Neural cell (in vitro differentiated cells): ENCODE data around the gene SLC18A2. TPM values are rescaled to one million over a fixed set of nuclear protein-coding genes. Genes with fewer than 3 reads are reported as not detected.
A peak's percentile ranks its signal among the peaks of the same experiment; 100 is the strongest.

Experiments
- H2AFZ ChIP-seq: fragments of 200-600, 300-800 bp; sonication (generic), shearing (Covaris generic); 2 replicates; pipeline ENCODE4 v1.6.0; 2014; ENCODE audit warnings: low read depth, mild to moderate bottlenecking, antibody characterized with exemption, low read length, moderate library complexity
- H3F3A ChIP-seq: fragments of 200-600 bp; shearing (Covaris generic); 2 replicates; pipeline ENCODE4 v1.6.1; 2016; ENCODE audit warnings: mild to moderate bottlenecking, moderate library complexity, mixed read lengths, antibody characterized with exemption, low read length; ENCODE audit not compliant: insufficient read depth, poor library complexity, severe bottlenecking
- H3K27ac ChIP-seq: fragments of 200-600, 300-800 bp; sonication (generic), shearing (Covaris generic); 2 replicates; pipeline ENCODE4 v1.5.1; 2014; ENCODE audit warnings: mild to moderate bottlenecking, low read length, moderate library complexity
- H3K27me3 ChIP-seq: fragments of 300-800, 200-600 bp; sonication (generic), shearing (Covaris generic); 2 replicates; pipeline ENCODE4 v1.6.0; 2014; ENCODE audit warnings: mild to moderate bottlenecking, low read depth, low read length, moderate library complexity; ENCODE audit not compliant: insufficient read depth
- H3K36me3 ChIP-seq: fragments of 300-800, 200-600 bp; sonication (generic), shearing (Covaris generic); 2 replicates; pipeline ENCODE4 v1.5.1; 2014; ENCODE audit warnings: mild to moderate bottlenecking, antibody characterized with exemption, low read length, moderate library complexity; ENCODE audit not compliant: insufficient read depth
- H3K4me2 ChIP-seq: fragments of 300-800, 200-600 bp; sonication (generic), shearing (Covaris generic); 2 replicates; pipeline ENCODE4 v1.6.0; 2014; ENCODE audit warnings: mild to moderate bottlenecking, low read length
- H3K4me3 ChIP-seq: fragments of 300-800, 200-600 bp; sonication (generic), shearing (Covaris generic); 2 replicates; pipeline ENCODE4 v1.5.1; 2014; ENCODE audit warnings: mild to moderate bottlenecking, low read length, moderate library complexity
- H3K79me2 ChIP-seq: fragments of 200-600 bp; shearing (Covaris generic); replicated peaks from 2 replicates; pipeline ENCODE4 v1.6.0; 2014; ENCODE audit warnings: mild to moderate bottlenecking, low read length, moderate library complexity; ENCODE audit not compliant: insufficient read depth
- H3K9ac ChIP-seq: fragments of 300-800, 200-600 bp; sonication (generic), shearing (Covaris generic); 2 replicates; pipeline ENCODE4 v1.6.1; 2016; ENCODE audit warnings: mild to moderate bottlenecking, low read length, mixed read lengths
- H3K9me2 ChIP-seq: fragments of 200-600 bp; shearing (Covaris generic); 2 replicates; pipeline ENCODE4 v1.6.1; 2016; ENCODE audit warnings: mild to moderate bottlenecking, low read length, mixed read lengths; ENCODE audit not compliant: insufficient read depth
- H3K9me3 ChIP-seq: fragments of 200-600, 300-800 bp; sonication (generic), shearing (Covaris generic); 2 replicates; pipeline ENCODE4 v1.6.1; 2016; ENCODE audit warnings: mild to moderate bottlenecking, mixed run types, low read length, moderate library complexity, mixed read lengths
- H4K20me1 ChIP-seq: fragments of 200-600 bp; shearing (Covaris generic); 2 replicates; pipeline ENCODE4 v1.6.1; 2016; ENCODE audit warnings: mild to moderate bottlenecking, mixed run types; ENCODE audit not compliant: insufficient read depth
- EP300 ChIP-seq: fragments of 450-650 bp; conservative IDR thresholded peaks from 2 replicates; pipeline ENCODE4 v1.6.1; 2014; ENCODE audit warnings: antibody characterized with exemption, mild to moderate bottlenecking, moderate library complexity; ENCODE audit not compliant: poor library complexity, severe bottlenecking
- EZH2 ChIP-seq: fragments of 200-600, 300-800 bp; shearing (Covaris generic), sonication (generic); IDR thresholded peaks from 2 replicates; pipeline ENCODE4 v1.6.1; 2014; ENCODE audit warnings: antibody characterized with exemption, low read length, borderline replicate concordance, mild to moderate bottlenecking; ENCODE audit not compliant: insufficient read depth, poor library complexity, severe bottlenecking
- MXI1 ChIP-seq: fragments of 450-650 bp; conservative IDR thresholded peaks from 2 replicates; pipeline ENCODE4 v1.6.1; 2014; ENCODE audit warnings: antibody characterized with exemption, mild to moderate bottlenecking; ENCODE audit not compliant: poor library complexity, severe bottlenecking
- POLR2AphosphoS5 ChIP-seq: IDR thresholded peaks from 2 replicates; pipeline ENCODE4 v1.6.1; 2012
- RAD21 ChIP-seq: fragments of 450-650 bp; conservative IDR thresholded peaks from 2 replicates; pipeline ENCODE4 v1.6.1; 2014; ENCODE audit warnings: antibody characterized with exemption, mild to moderate bottlenecking, moderate library complexity
- SMC3 ChIP-seq: fragments of 450-650 bp; conservative IDR thresholded peaks from 2 replicates; pipeline ENCODE4 v1.6.1; 2014; ENCODE audit warnings: antibody characterized with exemption, mild to moderate bottlenecking, moderate library complexity; ENCODE audit not compliant: poor library complexity
- TAF1 ChIP-seq: IDR thresholded peaks from 2 replicates; pipeline ENCODE4 v1.6.1; 2012; ENCODE audit warnings: low read depth
- polyA plus RNA-seq: library from polyadenylated mRNA; depleted of rRNA; stranded (reverse); fragments of >200 nt; gene quantifications from 2 replicates; pipeline ENCODE4 v1.2.3, GENCODE V29; 2014
- TF ChIP-seq, protein P1 (sequence below): fragments of 450-650 bp; IDR thresholded peaks from 2 replicates; pipeline ENCODE4 v1.5.1; 2014; ENCODE audit warnings: antibody characterized with exemption, mild to moderate bottlenecking, moderate library complexity; ENCODE audit not compliant: poor library complexity, severe bottlenecking
- TF ChIP-seq, protein P2 (sequence below): IDR thresholded peaks from 2 replicates; pipeline ENCODE4 v1.6.1; 2012; ENCODE audit warnings: borderline replicate concordance

SLC18A2 gene
- polyA plus RNA-seq, 1 donor from 2014 or later: 0.05 TPM

DNA sequence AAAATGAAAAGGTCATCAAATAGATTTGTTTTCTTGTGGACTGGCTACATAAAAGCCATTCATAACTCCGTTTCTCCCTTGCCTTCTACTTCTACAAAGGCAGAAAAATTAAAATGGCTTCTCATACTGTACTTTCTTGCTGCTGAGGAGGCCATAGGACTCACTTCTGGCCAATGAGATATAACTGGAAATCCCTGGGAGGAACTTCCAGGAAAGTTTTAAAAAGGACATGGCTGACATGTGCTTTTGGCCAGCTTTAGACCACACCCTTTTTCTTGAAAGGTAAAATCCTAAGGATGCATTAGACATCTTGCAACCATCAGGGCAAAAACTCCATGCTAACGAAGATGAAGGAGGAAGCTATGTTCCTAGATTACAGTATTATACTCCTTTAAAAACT is 75.8 kb downstream of the SLC18A2 start:
- H3K9ac ChIP-seq: no peak overlapping the region
- no peak for TF ChIP-seq EZH2
- no peak overlapping the region for H3K4me2 ChIP-seq
- H3K9me3 ChIP-seq: no peaks in the 10 kb centered on the region
- no peaks in the 10 kb centered on the region for H3K27me3 ChIP-seq
- no peaks in the 10 kb centered on the region for H3K36me3 ChIP-seq
- H3K79me2 ChIP-seq: no peaks in the 10 kb centered on the region
- no peaks in the 10 kb centered on the region for H3K9me2 ChIP-seq
- no peaks in the 10 kb centered on the region for H4K20me1 ChIP-seq
- H3K4me3 ChIP-seq: no peak overlapping the region
- no peak overlapping the region for H3K27ac ChIP-seq
- H3F3A ChIP-seq: no peaks in the 10 kb centered on the region
- H2AFZ ChIP-seq: no peak overlapping the region

DNA sequence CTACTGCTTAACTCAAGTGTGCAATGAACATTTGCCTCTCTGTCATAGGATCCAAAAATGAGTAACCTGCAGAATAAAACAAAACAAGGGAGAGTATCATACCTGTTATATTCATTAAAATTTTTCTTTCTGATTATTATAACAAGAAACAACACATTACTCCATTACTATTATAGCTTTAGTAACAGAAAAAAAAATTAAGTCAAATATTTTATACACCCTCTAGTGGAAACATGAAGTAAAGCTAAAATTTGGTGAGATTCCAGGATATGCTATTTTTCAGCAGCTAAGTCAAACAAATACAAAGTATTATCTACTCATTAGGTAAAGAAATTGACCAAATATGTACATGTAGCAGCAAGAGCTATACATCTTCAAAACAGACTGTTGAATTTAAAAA is 78.0 kb downstream of the SLC18A2 start:
- no peak for TF ChIP-seq EZH2
- TF ChIP-seq RAD21: no peak
- no peak for TF ChIP-seq MXI1
- TF ChIP-seq POLR2AphosphoS5: no peak
- TF ChIP-seq SMC3: no peak
- TF ChIP-seq, protein P1, sequence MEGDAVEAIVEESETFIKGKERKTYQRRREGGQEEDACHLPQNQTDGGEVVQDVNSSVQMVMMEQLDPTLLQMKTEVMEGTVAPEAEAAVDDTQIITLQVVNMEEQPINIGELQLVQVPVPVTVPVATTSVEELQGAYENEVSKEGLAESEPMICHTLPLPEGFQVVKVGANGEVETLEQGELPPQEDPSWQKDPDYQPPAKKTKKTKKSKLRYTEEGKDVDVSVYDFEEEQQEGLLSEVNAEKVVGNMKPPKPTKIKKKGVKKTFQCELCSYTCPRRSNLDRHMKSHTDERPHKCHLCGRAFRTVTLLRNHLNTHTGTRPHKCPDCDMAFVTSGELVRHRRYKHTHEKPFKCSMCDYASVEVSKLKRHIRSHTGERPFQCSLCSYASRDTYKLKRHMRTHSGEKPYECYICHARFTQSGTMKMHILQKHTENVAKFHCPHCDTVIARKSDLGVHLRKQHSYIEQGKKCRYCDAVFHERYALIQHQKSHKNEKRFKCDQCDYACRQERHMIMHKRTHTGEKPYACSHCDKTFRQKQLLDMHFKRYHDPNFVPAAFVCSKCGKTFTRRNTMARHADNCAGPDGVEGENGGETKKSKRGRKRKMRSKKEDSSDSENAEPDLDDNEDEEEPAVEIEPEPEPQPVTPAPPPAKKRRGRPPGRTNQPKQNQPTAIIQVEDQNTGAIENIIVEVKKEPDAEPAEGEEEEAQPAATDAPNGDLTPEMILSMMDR: no peak
- TF ChIP-seq, protein P2, sequence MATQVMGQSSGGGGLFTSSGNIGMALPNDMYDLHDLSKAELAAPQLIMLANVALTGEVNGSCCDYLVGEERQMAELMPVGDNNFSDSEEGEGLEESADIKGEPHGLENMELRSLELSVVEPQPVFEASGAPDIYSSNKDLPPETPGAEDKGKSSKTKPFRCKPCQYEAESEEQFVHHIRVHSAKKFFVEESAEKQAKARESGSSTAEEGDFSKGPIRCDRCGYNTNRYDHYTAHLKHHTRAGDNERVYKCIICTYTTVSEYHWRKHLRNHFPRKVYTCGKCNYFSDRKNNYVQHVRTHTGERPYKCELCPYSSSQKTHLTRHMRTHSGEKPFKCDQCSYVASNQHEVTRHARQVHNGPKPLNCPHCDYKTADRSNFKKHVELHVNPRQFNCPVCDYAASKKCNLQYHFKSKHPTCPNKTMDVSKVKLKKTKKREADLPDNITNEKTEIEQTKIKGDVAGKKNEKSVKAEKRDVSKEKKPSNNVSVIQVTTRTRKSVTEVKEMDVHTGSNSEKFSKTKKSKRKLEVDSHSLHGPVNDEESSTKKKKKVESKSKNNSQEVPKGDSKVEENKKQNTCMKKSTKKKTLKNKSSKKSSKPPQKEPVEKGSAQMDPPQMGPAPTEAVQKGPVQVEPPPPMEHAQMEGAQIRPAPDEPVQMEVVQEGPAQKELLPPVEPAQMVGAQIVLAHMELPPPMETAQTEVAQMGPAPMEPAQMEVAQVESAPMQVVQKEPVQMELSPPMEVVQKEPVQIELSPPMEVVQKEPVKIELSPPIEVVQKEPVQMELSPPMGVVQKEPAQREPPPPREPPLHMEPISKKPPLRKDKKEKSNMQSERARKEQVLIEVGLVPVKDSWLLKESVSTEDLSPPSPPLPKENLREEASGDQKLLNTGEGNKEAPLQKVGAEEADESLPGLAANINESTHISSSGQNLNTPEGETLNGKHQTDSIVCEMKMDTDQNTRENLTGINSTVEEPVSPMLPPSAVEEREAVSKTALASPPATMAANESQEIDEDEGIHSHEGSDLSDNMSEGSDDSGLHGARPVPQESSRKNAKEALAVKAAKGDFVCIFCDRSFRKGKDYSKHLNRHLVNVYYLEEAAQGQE: no peak
- no peak for TF ChIP-seq TAF1
- TF ChIP-seq EP300: no peak
- no peak overlapping the region for H3K27ac ChIP-seq
- H3F3A ChIP-seq: no peaks in the 10 kb centered on the region
- H4K20me1 ChIP-seq: no peaks in the 10 kb centered on the region
- H3K9me2 ChIP-seq: no peaks in the 10 kb centered on the region
- no peaks in the 10 kb centered on the region for H3K9me3 ChIP-seq
- no peak overlapping the region for H2AFZ ChIP-seq
- no peak overlapping the region for H3K4me2 ChIP-seq
- no peaks in the 10 kb centered on the region for H3K36me3 ChIP-seq
- H3K4me3 ChIP-seq: no peak overlapping the region
- H3K79me2 ChIP-seq: no peaks in the 10 kb centered on the region
- H3K27me3 ChIP-seq: no peaks in the 10 kb centered on the region
- H3K9ac ChIP-seq: no peak overlapping the region

DNA sequence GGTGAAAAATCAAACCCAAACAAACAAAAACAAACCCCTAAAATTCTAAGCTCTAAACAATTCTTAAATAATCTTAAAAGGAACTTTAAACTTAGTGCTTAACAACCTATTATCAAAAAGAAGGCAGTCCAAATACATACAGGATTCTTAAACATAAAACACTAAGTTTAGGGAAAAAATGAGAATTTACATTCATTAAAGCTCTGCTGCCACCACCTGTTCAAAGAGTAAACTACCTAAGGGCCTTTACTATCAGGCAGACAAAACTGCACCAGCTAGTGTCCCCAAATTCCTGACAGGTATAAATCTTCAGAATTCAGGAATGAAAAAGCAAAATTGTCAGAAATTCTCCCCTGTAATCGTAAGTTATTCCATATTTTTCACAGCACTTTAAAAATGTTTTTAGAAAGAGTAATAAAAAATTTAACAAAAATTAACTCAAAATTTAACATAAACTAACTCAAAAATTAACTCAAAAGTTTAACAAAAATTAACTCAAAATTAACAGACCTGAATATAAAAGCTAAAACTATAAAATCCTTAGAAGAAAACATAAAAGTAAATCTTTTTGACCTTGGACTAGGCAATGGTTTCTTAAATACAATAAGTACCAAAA is 79.2 kb downstream of the SLC18A2 start:
- Histone ChIP-seq H3K36me3 (no peaks in the 10 kb centered on the region), H3K9me2 (no peaks in the 10 kb centered on the region), H3F3A (no peaks in the 10 kb centered on the region), H2AFZ (no peak overlapping the region), H3K27me3 (no peaks in the 10 kb centered on the region), H3K4me2 (no peak overlapping the region), H3K9ac (no peak overlapping the region), H3K27ac (no peak overlapping the region), H3K4me3 (no peak overlapping the region), H4K20me1 (no peaks in the 10 kb centered on the region), H3K79me2 (no peaks in the 10 kb centered on the region), H3K9me3 (no peaks in the 10 kb centered on the region)
- TF ChIP-seq RAD21: peak; percentile 78
- TF ChIP-seq EZH2: no peak
- TF ChIP-seq TAF1: no peak
- no peak for TF ChIP-seq EP300
- peak; percentile 75 for TF ChIP-seq SMC3
- no peak for TF ChIP-seq POLR2AphosphoS5
- TF ChIP-seq, protein P1: peak; percentile 80
- TF ChIP-seq, protein P2: no peak
- TF ChIP-seq MXI1: no peak
